ENCODE measurements around the gene BBIP1.
A peak's percentile ranks its signal among the peaks of the same experiment; 100 is the strongest.

The BBIP1 gene

GRCh38 chr10:110897184-110897583 lies 21.8 kb downstream of the BBIP1 start:
- no peak for TF ChIP-seq CTCF (IDR thresholded peaks at IDR 0.05; ENCODE audit: extremely low read depth, missing control alignments)
- DNase-seq (ENCODE audit: low spot score), result no peak

GRCh38 chr10:110893559-110894179 lies 25.3 kb downstream of the BBIP1 start:
- TF ChIP-seq CTCF (IDR thresholded peaks at IDR 0.05; ENCODE audit: extremely low read depth, missing control alignments), result no peak
- DNase-seq (ENCODE audit: low spot score), result peak; percentile 29

GRCh38 chr10:110892602-110893288 lies 26.2 kb downstream of the BBIP1 start:
- no peak for TF ChIP-seq CTCF (IDR thresholded peaks at IDR 0.05; ENCODE audit: extremely low read depth, missing control alignments)
- no peak for DNase-seq (ENCODE audit: low spot score)

- DNase-seq (ENCODE audit: low spot score), result no peak
- no peak for TF ChIP-seq CTCF (IDR thresholded peaks at IDR 0.05; ENCODE audit: extremely low read depth, missing control alignments)
Measured at GRCh38 chr10:110887560-110887959, 31.4 kb downstream of the BBIP1 start.

- TF ChIP-seq CTCF (IDR thresholded peaks at IDR 0.05; ENCODE audit: extremely low read depth, missing control alignments), result no peak
- no peak for DNase-seq (ENCODE audit: low spot score)
Measured at GRCh38 chr10:110885932-110886674, 32.9 kb downstream of the BBIP1 start.

- TF ChIP-seq CTCF (IDR thresholded peaks at IDR 0.05; ENCODE audit: extremely low read depth, missing control alignments), result no peak
Measured at GRCh38 chr10:110883924-110884323, 35.1 kb downstream of the BBIP1 start.

GRCh38 chr10:110881905-110882304 lies 37.1 kb downstream of the BBIP1 start:
- no peak for TF ChIP-seq CTCF (IDR thresholded peaks at IDR 0.05; ENCODE audit: extremely low read depth, missing control alignments)
- DNase-seq (ENCODE audit: low spot score), result no peak

More at GRCh38 chr10:110883924-110884323, 35.1 kb downstream of the BBIP1 start:
- DNase-seq (ENCODE audit: low spot score), result no peak
